CD4-positive, alpha-beta T cell (primary cell): ENCODE measurements around the gene SLC35F6. TPM values are rescaled to one million over a fixed set of nuclear protein-coding genes. Genes with fewer than 3 reads are reported as not detected.

Source experiments
- ATAC-seq: fragments of 200-7000 bp; cut with Tn5 transposase; one replicate; pipeline ENCODE4 v1.10.0; 2022; ENCODE audit warnings: mild to moderate bottlenecking; ENCODE audit not compliant: poor library complexity
- CTCF ChIA-PET: fragments of 350-600 bp; sonication (Branson Sonifier 250); formaldehyde crosslinking; loops from one replicate; lab custom pipeline; 2021; ENCODE audit warnings: antibody characterized with exemption, inconsistent platforms; lab: Charles Lee
- POLR2A ChIA-PET: fragments of 350-600 bp; sonication (Branson Sonifier 250); formaldehyde crosslinking; loops from one replicate; lab custom pipeline; 2021; ENCODE audit warnings: antibody characterized with exemption, inconsistent platforms; lab: Charles Lee
- DNase-seq, 14 experiments: peaks; one replicate each; pipeline ENCODE4 v3.0.0-alpha.2; 2013 to 2020; ENCODE audit warnings: mixed read lengths in 2 of 14
- H3K27ac ChIP-seq, 2 donors: one replicate each; pipeline versions ENCODE4 v1.5.1 to v1.7.0; 2013; ENCODE audit warnings: low read length in 2 of 2, low read depth in 1 of 2, mild to moderate bottlenecking in 1 of 2
- H3K27me3 ChIP-seq, 2 experiments: 1 replicate in 1 of 2; 2 replicates in 1 of 2; pipeline versions ENCODE4 v1.6.1 to v1.7.0; 2013; ENCODE audit warnings: low read length in 2 of 2, control low read depth in 1 of 2, mild to moderate bottlenecking in 1 of 2, moderate library complexity in 1 of 2; ENCODE audit not compliant: insufficient read depth in 2 of 2, control insufficient read depth in 1 of 2
- H3K36me3 ChIP-seq: one replicate; pipeline ENCODE4 v1.6.1; 2013; ENCODE audit warnings: low read length, control low read depth; ENCODE audit not compliant: insufficient read depth
- H3K4me1 ChIP-seq: one replicate; pipeline ENCODE4 v1.6.1; 2013; ENCODE audit warnings: low read length, control low read depth; ENCODE audit not compliant: insufficient read depth
- H3K4me3 ChIP-seq: one replicate; pipeline ENCODE4 v1.5.1; 2013; ENCODE audit warnings: mild to moderate bottlenecking, low read length, moderate library complexity
- H3K9me3 ChIP-seq, 2 experiments: 1 replicate in 1 of 2; 2 replicates in 1 of 2; pipeline versions ENCODE4 v1.6.1 to v1.7.0; 2013; ENCODE audit warnings: low read length in 2 of 2, mild to moderate bottlenecking in 2 of 2, control low read depth in 1 of 2, moderate library complexity in 1 of 2; ENCODE audit not compliant: control insufficient read depth in 1 of 2, insufficient read depth in 1 of 2
- H3K27ac Mint-ChIP-seq: one replicate; pipeline ENCODE4 v1.8.0; 2020; ENCODE audit warnings: mixed read lengths
- H3K27me3 Mint-ChIP-seq: one replicate; pipeline ENCODE4 v1.8.0; 2021; ENCODE audit warnings: mixed read lengths
- H3K36me3 Mint-ChIP-seq: one replicate; pipeline ENCODE4 v1.8.0; 2021; ENCODE audit warnings: low read depth, mixed read lengths
- H3K4me1 Mint-ChIP-seq: one replicate; pipeline ENCODE4 v1.8.0; 2021; ENCODE audit warnings: low read depth, mixed read lengths
- H3K4me3 Mint-ChIP-seq: one replicate; pipeline ENCODE4 v1.8.0; 2020; ENCODE audit warnings: mild to moderate bottlenecking, mixed read lengths
- H3K9me3 Mint-ChIP-seq: one replicate; pipeline ENCODE4 v1.8.0; 2020; ENCODE audit warnings: mixed read lengths
- CTCF ChIP-seq: fragments of 200-600 bp; IDR thresholded peaks from one replicate; pipeline ENCODE4 v1.8.0; 2022; ENCODE audit warnings: antibody characterized with exemption, mild to moderate bottlenecking
- intact Hi-C, 2 experiments: fragments of 100-400 bp; cut with DNase I in 1 of 2; cut with micrococcal nuclease in 1 of 2; formaldehyde crosslinking; loops; one replicate each; pipeline versions ENCODE4 v1.15.1 to v1.9.0; 2023 to 2025; cut with DNase I, micrococcal nuclease
- total RNA-seq, 174 experiments: library from RNA in 2 of 174; stranded (reverse) in 2 of 174; gene quantifications; one replicate each; pipeline ENCODE4 v1.2.3 and lab custom pipeline; 2021 to 2026

SLC35F6 gene
- total RNA-seq, 2 experiments from 2014 or later = 32.0 to 34.2 TPM

DNA sequence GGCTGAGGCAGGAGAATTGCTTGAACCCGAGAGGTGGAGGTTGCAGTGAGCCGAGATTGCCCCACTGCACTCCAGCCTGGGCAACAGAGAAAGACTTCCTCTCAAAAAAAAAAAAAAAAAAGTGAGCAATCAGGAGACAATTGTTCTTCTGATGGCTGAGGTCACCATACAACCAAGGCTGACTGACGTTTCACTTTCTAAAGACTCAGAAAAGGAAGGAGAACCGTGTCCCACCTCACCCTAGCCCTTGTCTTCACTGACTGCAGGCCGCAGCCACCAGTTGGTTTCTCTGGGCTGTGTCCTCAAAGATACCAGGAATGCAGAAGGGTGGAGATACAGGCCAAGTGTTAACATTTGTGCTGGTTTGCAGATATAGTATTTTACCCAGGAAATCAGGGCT, 7.7 kb upstream of the SLC35F6 start:
- peak overlapping the region; percentile 25 for H3K4me3 Mint-ChIP-seq
- H3K27me3 Mint-ChIP-seq = no peaks in the 10 kb centered on the region

DNA sequence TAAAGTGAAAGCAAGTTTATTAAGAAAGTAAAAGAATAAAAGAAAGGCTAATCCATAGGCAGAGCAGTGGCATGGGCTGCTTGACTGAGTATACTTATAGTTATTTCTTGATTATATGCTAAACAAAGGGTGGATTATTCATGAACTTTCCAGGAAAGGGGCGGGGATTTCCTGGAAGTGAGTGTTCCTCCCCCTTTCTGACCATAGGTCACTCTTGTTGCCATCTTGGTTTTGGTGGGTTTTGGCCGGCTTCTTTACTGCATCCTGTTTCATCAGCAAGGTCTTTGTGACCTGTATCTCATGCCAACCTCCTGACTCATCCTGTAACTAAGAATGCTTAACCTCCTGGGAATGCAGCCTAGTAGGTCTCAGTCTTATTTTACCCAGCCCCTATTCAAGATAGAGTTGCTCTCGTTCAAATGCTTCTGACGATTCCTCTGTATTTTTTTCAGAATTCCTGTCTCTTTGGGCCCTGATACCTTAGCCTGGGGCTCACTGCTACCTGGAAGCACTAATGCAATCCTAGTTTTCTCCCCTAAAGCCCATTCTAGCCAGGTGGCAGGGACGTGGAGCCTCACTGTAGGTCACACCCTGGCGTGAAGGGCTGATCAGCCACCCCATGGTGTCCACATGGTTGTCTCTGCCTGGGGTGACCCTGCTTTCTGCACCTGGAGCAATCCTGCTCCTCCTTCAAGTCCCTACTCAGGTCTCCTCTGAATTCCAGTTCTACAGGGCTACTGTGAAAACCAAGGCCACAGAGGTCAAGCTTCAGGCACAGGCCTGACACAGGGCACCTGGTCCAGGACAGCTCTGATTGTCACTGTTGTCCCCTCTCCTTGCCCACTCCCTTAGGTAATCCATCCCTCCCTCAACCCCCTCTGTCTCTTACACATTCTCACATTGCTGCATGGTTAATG, 6.0 kb upstream of the SLC35F6 start:
- no peak overlapping the region for H3K27ac ChIP-seq
- ATAC-seq (no peak), DNase-seq (no peak)
- H3K4me1 Mint-ChIP-seq = no peaks in the 10 kb centered on the region
- no peaks in the 10 kb centered on the region for H3K36me3 ChIP-seq
- no peak overlapping the region for H3K4me3 Mint-ChIP-seq
- no peaks in the 10 kb centered on the region for H3K9me3 ChIP-seq
- no peak overlapping the region for H3K27ac Mint-ChIP-seq
- no peaks in the 10 kb centered on the region for H3K27me3 Mint-ChIP-seq
- POLR2A ChIA-PET = no interaction called here
- intact Hi-C loops = no loop called here
- no peaks in the 10 kb centered on the region for H3K9me3 Mint-ChIP-seq
- no peak for TF ChIP-seq CTCF
- CTCF ChIA-PET = no interaction called here
- peaks cover 1% of the 10 kb centered on the region for H3K4me1 ChIP-seq
- no peak overlapping the region for H3K4me3 ChIP-seq
- no peaks in the 10 kb centered on the region for H3K36me3 Mint-ChIP-seq
- H3K27me3 ChIP-seq = no peaks in the 10 kb centered on the region

More for the DNA sequence above, 7.7 kb upstream of the SLC35F6 start:
- no peak overlapping the region for H3K4me3 ChIP-seq
- no peaks in the 10 kb centered on the region for H3K27me3 ChIP-seq
- Mint-ChIP-seq H3K9me3 (no peaks in the 10 kb centered on the region), H3K4me1 (no peaks in the 10 kb centered on the region), H3K36me3 (no peaks in the 10 kb centered on the region), H3K27ac (no peak overlapping the region)
- intact Hi-C loops = no loop called here
- ChIA-PET POLR2A (no interaction called here), CTCF (no interaction called here)
- no peak for TF ChIP-seq CTCF
- H3K36me3 ChIP-seq = no peaks in the 10 kb centered on the region
- DNase-seq = no peak
- ATAC-seq = no peak
- H3K4me1 ChIP-seq = no peaks in the 10 kb centered on the region
- H3K9me3 ChIP-seq = no peaks in the 10 kb centered on the region
- H3K27ac ChIP-seq = no peak overlapping the region

DNA sequence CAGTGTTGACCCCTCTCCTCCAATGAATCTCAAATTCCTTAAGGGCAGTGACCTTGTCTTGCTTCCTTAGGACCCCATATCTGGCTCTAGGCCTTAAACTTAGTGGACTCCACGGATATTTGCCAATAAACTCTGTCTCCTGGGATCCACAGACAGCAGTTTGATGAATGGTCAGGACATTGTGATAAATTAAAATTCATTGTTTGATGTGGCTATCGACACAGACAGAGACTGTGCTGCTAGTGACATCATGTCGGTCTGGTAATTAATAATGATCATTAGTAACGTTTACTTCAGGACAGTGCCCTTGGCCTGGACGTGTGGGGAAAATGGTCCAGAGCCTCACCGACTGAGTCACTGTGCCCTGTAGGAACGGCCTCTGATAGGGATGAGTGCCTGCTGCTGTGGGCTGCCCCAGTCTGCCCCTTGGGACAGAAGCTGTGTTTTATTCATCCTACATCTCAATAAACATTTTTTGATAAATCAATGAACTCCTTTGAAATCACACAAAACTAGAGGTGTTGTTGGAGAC, 5.2 kb upstream of the SLC35F6 start:
- no peaks in the 10 kb centered on the region for H3K27me3 Mint-ChIP-seq

More for the DNA sequence above, 5.2 kb upstream of the SLC35F6 start:
- no peak overlapping the region for H3K27ac ChIP-seq
- Mint-ChIP-seq H3K27ac (no peak overlapping the region), H3K9me3 (no peaks in the 10 kb centered on the region), H3K4me1 (no peaks in the 10 kb centered on the region), H3K36me3 (peaks cover 4% of the 10 kb centered on the region), H3K4me3 (no peak overlapping the region)
- intact Hi-C loops = no loop called here
- H3K36me3 ChIP-seq = no peaks in the 10 kb centered on the region
- no peak for DNase-seq
- H3K4me1 ChIP-seq = peaks cover 9% of the 10 kb centered on the region
- ChIA-PET CTCF (no interaction called here), POLR2A (no interaction called here)
- no peak for TF ChIP-seq CTCF
- no peaks in the 10 kb centered on the region for H3K27me3 ChIP-seq
- H3K9me3 ChIP-seq = no peaks in the 10 kb centered on the region
- H3K4me3 ChIP-seq = no peak overlapping the region
- no peak for ATAC-seq
